A549 (cell line): Measurements from ENCODE around the gene PPP1R3E. TPM values are rescaled to one million over a fixed set of nuclear protein-coding genes. Genes with fewer than 3 reads are reported as not detected.

Source experiments
- ATAC-seq, 2 experiments: fragments of 200-7000 bp in 1 of 2; fragments of >200 bp in 1 of 2; cut with Nextera tagmentation in 1 of 2; cut with Tn5 transposase in 1 of 2; 3 replicates each; pipeline versions ENCODE4 v1.8.0 to v1.9.1; 2018 to 2020; ENCODE audit warnings: mild to moderate bottlenecking in 1 of 2, moderate library complexity in 1 of 2
- CTCF ChIA-PET: fragments of 300-600 bp; sonication (Branson Sonifier 250); formaldehyde crosslinking; extraction: SDS; loops from one replicate; lab custom pipeline; 2021; ENCODE audit warnings: antibody characterized with exemption, inconsistent platforms; lab: Yijun Ruan, JAX
- POLR2A ChIA-PET: fragments of 350-600 bp; formaldehyde crosslinking; extraction: SDS; loops from one replicate; lab custom pipeline; 2021; ENCODE audit warnings: antibody characterized with exemption, inconsistent platforms; lab: Yijun Ruan, JAX
- DNase-seq, 2 experiments: peaks; one replicate each; pipeline versions ENCODE4 v3.0.0 to v3.0.0-alpha.2; 2011 to 2016; ENCODE audit warnings: low read depth in 1 of 2, low spot score in 1 of 2
- FAIRE-seq: peaks from 2 replicates; lab custom pipeline; 2011; peaks lifted over from hg19 to GRCh38; lab: Jason Lieb, UNC
- H3K27ac ChIP-seq, 2 experiments: fragments of >200 bp; sonication (Bioruptor Twin); formaldehyde crosslinking; 3 replicates each; pipeline ENCODE4 v1.5.1; 2016 to 2017
- H3K4me1 ChIP-seq: fragments of >200 bp; sonication (Bioruptor Twin); formaldehyde crosslinking; 3 replicates; pipeline ENCODE4 v1.6.1; 2016
- H3K4me2 ChIP-seq: fragments of >200 bp; sonication (Bioruptor Twin); formaldehyde crosslinking; 3 replicates; pipeline ENCODE4 v1.6.1; 2016
- H3K4me3 ChIP-seq: fragments of >200 bp; sonication (Bioruptor Twin); formaldehyde crosslinking; 3 replicates; pipeline ENCODE4 v1.5.1; 2016
- H3K9me3 ChIP-seq: fragments of >200 bp; sonication (Bioruptor Twin); formaldehyde crosslinking; 3 replicates; pipeline ENCODE4 v1.6.1; 2016
- ATOH8 ChIP-seq: fragments of 250-450 bp; sonication (Bioruptor Pico); IDR thresholded peaks from 2 replicates; pipeline ENCODE4 v1.5.0; 2020; ENCODE audit warnings: low read depth, mild to moderate bottlenecking, moderate library complexity
- BCL3 ChIP-seq: fragments of >200 bp; sonication (Bioruptor Twin); formaldehyde crosslinking; IDR thresholded peaks from 3 replicates; pipeline ENCODE4 v1.6.1; 2016
- CHD2 ChIP-seq: fragments of 150-350 bp; IDR thresholded peaks from 2 replicates; pipeline ENCODE4 v1.6.1; 2014; ENCODE audit warnings: low read length; ENCODE audit not compliant: partially characterized antibody
- CHD4 ChIP-seq: fragments of 200-600 bp; sonication (generic); IDR thresholded peaks from 2 replicates; pipeline ENCODE4 v1.6.1; 2016; ENCODE audit warnings: antibody characterized with exemption, mild to moderate bottlenecking, borderline replicate concordance
- E2F6 ChIP-seq: IDR thresholded peaks from 2 replicates; pipeline ENCODE4 v1.6.1; 2012; ENCODE audit warnings: low read depth, borderline replicate concordance
- EHF ChIP-seq: fragments of 250-450 bp; sonication (Bioruptor Pico); IDR thresholded peaks from 2 replicates; pipeline ENCODE4 v1.5.0; 2020; ENCODE audit warnings: mild to moderate bottlenecking
- EHMT2 ChIP-seq: fragments of 200-600 bp; sonication (generic); IDR thresholded peaks from 2 replicates; pipeline ENCODE4 v1.6.1; 2016; ENCODE audit warnings: antibody characterized with exemption, low read depth, mild to moderate bottlenecking, moderate library complexity
- ESRRA ChIP-seq: fragments of 150-350 bp; IDR thresholded peaks from 2 replicates; pipeline ENCODE4 v1.6.1; 2014; ENCODE audit warnings: mild to moderate bottlenecking, low read length, borderline replicate concordance
- FOSL2 ChIP-seq, 2 experiments: fragments of 450-650 bp in 1 of 2; fragments of >200 bp in 1 of 2; sonication (Bioruptor Twin) in 1 of 2; formaldehyde crosslinking; IDR thresholded peaks; 2 replicates each; pipeline versions ENCODE4 v1.5.0 to v1.6.1; 2016 to 2020; ENCODE audit warnings: mild to moderate bottlenecking in 1 of 2, moderate library complexity in 1 of 2
- GATA3 ChIP-seq: IDR thresholded peaks from 2 replicates; pipeline ENCODE4 v1.6.1; 2012; ENCODE audit warnings: borderline replicate concordance
- HDAC2 ChIP-seq: fragments of 200-600 bp; sonication (generic); IDR thresholded peaks from 2 replicates; pipeline ENCODE4 v1.6.1; 2016
- HEYL ChIP-seq: fragments of 250-450 bp; sonication (Bioruptor Pico); IDR thresholded peaks from 2 replicates; pipeline ENCODE4 v1.8.0; 2021; ENCODE audit warnings: mild to moderate bottlenecking, moderate library complexity
- HMGXB4 ChIP-seq: fragments of 250-450 bp; sonication (Bioruptor Pico); IDR thresholded peaks from 2 replicates; pipeline ENCODE4 v1.5.0; 2021; ENCODE audit warnings: mild to moderate bottlenecking, moderate library complexity, borderline replicate concordance
- HOXA7 ChIP-seq: fragments of 250-450 bp; sonication (Bioruptor Pico); IDR thresholded peaks from 2 replicates; pipeline ENCODE4 v1.5.0; 2020; ENCODE audit warnings: mild to moderate bottlenecking, moderate library complexity
- HOXB13 ChIP-seq: fragments of 250-450 bp; sonication (Bioruptor Pico); IDR thresholded peaks from 2 replicates; pipeline ENCODE4 v1.5.0; 2020; ENCODE audit warnings: low read depth, mild to moderate bottlenecking, moderate library complexity
- HOXB5 ChIP-seq: fragments of 250-450 bp; sonication (Bioruptor Pico); IDR thresholded peaks from 2 replicates; pipeline ENCODE4 v1.5.0; 2020; ENCODE audit warnings: mild to moderate bottlenecking, moderate library complexity
- MAX ChIP-seq: IDR thresholded peaks from 2 replicates; pipeline ENCODE4 v1.6.1; 2012
- NFE2L2 ChIP-seq: fragments of 150-350 bp; conservative IDR thresholded peaks from 2 replicates; pipeline ENCODE4 v1.6.1; 2014; ENCODE audit warnings: low read length
- PHF8 ChIP-seq: fragments of 200-600 bp; sonication (generic); IDR thresholded peaks from 2 replicates; pipeline ENCODE4 v1.6.1; 2016; ENCODE audit warnings: low read depth, mild to moderate bottlenecking, antibody characterized with exemption, moderate library complexity, borderline replicate concordance
- POLR2A ChIP-seq: IDR thresholded peaks from 2 replicates; pipeline ENCODE4 v1.6.1; 2012; ENCODE audit warnings: mild to moderate bottlenecking, low read length
- RAD21 ChIP-seq, 2 experiments: fragments of >200 bp in 1 of 2; sonication (Bioruptor Twin) in 1 of 2; formaldehyde crosslinking in 1 of 2; IDR thresholded peaks in 1 of 2; conservative IDR thresholded peaks in 1 of 2; 2 replicates in 1 of 2; 3 replicates in 1 of 2; pipeline ENCODE4 v1.6.1; 2012 to 2018; ENCODE audit warnings: inconsistent platforms in 1 of 2
- REST ChIP-seq: fragments of 200-600 bp; sonication (generic); IDR thresholded peaks from 2 replicates; pipeline ENCODE4 v1.6.1; 2016; ENCODE audit warnings: antibody characterized with exemption, mild to moderate bottlenecking, moderate library complexity
- RFX5 ChIP-seq: fragments of 450-650 bp; IDR thresholded peaks from 2 replicates; pipeline ENCODE4 v1.7.1; 2014; ENCODE audit warnings: antibody characterized with exemption, mild to moderate bottlenecking, moderate library complexity
- SMC3 ChIP-seq: fragments of >200 bp; sonication (Bioruptor Twin); formaldehyde crosslinking; IDR thresholded peaks from 3 replicates; pipeline ENCODE4 v1.6.1; 2018; ENCODE audit warnings: inconsistent platforms
- TP53 ChIP-seq: fragments of 250-450 bp; sonication (Bioruptor Pico); IDR thresholded peaks from 2 replicates; pipeline ENCODE4 v1.5.0; 2021; ENCODE audit warnings: mild to moderate bottlenecking, moderate library complexity
- WGBS: methylation state at CpG from one replicate; pipeline ENCODE4 v1.1.6; 2017; ENCODE audit errors: missing lambda C conversion rate; 5-methylcytosine and 5-hydroxymethylcytosine counted together
- polyA plus RNA-seq, 4 experiments: library from polyadenylated mRNA; depleted of rRNA in 3 of 4; stranded (reverse); fragments of >200 nt; fragmentation: RNase III in 1 of 4; extraction: RNeasy Plus Mini Kit Qiagen cat#74134 plus additional on column Dnase treatment in 1 of 4; gene quantifications; 2 replicates in 3 of 4; 3 replicates in 1 of 4; pipeline ENCODE4 v1.2.3, GENCODE V29; 2011 to 2017

PPP1R3E gene
- polyA plus RNA-seq, 2 of the 4 experiments (the other 2 are of a cell fraction), result 7.5 to 11.1 TPM

GRCh38 chr14:23349156-23349845 is 46.6 kb upstream of the PPP1R3E start:
- WGBS, result 64% methylated on average over 8 of the region's 8 CpGs
- Histone ChIP-seq H3K27ac (no peak overlapping the region), H3K9me3 (no peaks in the 10 kb centered on the region), H3K4me1 (0 out of 3 replicates have a peak, but pooled peaks cover 3% of the 10 kb centered on the region), H3K4me2 (no peak overlapping the region), H3K4me3 (no peak overlapping the region)
- TF ChIP-seq SMC3 (no peak), EHF (CRISPR knock-in tag) (no peak), HOXB5 (CRISPR knock-in tag) (no peak), HEYL (no peak), FOSL2 (IDR thresholded peaks at IDR 0.05) (no peak), FOSL2 (CRISPR knock-in tag; IDR thresholded peaks at IDR 0.05) (no peak), HOXB13 (CRISPR knock-in tag) (no peak), NFE2L2 (no peak), EHMT2 (no peak), POLR2A (no peak), MAX (no peak), BCL3 (no peak), CHD4 (no peak), GATA3 (no peak), HMGXB4 (CRISPR knock-in tag) (no peak)
- ChIA-PET POLR2A (no interaction called here), CTCF (interaction anchor here (0.6 to 1.8 kb wide), 4 partner anchors 11 to 779 kb away, joined by 3 to 9 read pairs (median 4); no protein-coding TSS in a partner anchor)
- DNase-seq, result no peak
- FAIRE-seq, result no peak
- no peak for ATAC-seq

GRCh38 chr14:23348297-23348655 is 45.6 kb upstream of the PPP1R3E start:
- H3K4me1 ChIP-seq, result 0 out of 3 replicates have a peak, but pooled peaks cover 3% of the 10 kb centered on the region
- no peaks in the 10 kb centered on the region for H3K9me3 ChIP-seq
- no peak overlapping the region for H3K27ac ChIP-seq
- POLR2A ChIA-PET, result no interaction called here
- H3K4me3 ChIP-seq, result no peak overlapping the region
- ATAC-seq (no peak), FAIRE-seq (no peak), DNase-seq (no peak)
- H3K4me2 ChIP-seq, result no peak overlapping the region
- 75% methylated on average over 6 of the region's 6 CpGs for WGBS
- CTCF ChIA-PET, result interaction anchor here (1.0 to 2.2 kb wide), 4 partner anchors 11 to 22 kb away, joined by 3 to 6 read pairs (median 4); no protein-coding TSS in a partner anchor
- TF ChIP-seq FOSL2 (IDR thresholded peaks at IDR 0.05) (no peak), FOSL2 (CRISPR knock-in tag; IDR thresholded peaks at IDR 0.05) (no peak), HDAC2 (no peak), RFX5 (no peak), POLR2A (no peak), REST (no peak), E2F6 (no peak), CHD2 (no peak), TP53 (no peak), RAD21 (conservative IDR thresholded peaks at IDR 0.05 in 1 of 2, IDR thresholded peaks at IDR 0.05 in 1 of 2) (no peak), HMGXB4 (CRISPR knock-in tag) (no peak), PHF8 (no peak), ATOH8 (CRISPR knock-in tag) (no peak), HOXA7 (CRISPR knock-in tag) (no peak), MAX (no peak), ESRRA (no peak)
